HG02943 (cell line): Measurements from ENCODE around the gene RHBG.

Source experiments
- ATAC-seq: cut with Tn5 transposase; IDR thresholded peaks from one replicate; pipeline ENCODE4 v1.9.1; 2021; ENCODE audit warnings: mild to moderate bottlenecking, low read depth, moderate library complexity; ENCODE audit not compliant: unreplicated experiment

The RHBG gene

DNA sequence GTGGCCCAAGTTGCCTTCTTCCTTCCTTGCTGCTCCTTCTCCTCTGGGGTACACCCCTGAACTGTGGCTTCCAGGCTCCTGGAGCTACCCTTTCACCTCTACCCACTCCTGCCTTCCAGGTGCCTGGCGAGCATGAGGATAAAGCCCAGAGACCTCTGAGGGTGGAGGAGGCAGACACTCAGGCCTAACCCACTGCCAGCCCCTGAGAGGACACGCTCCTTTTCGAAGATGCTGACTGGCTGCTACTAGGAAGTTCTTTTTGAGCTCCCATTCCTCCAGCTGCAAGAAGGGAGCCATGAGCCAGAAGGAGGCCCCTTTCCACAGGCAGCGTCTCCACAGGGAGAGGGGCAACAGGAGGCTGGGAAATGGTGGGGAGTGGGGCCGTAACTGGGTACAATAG lies 15.6 kb downstream of the RHBG start:
- no peak for ATAC-seq

DNA sequence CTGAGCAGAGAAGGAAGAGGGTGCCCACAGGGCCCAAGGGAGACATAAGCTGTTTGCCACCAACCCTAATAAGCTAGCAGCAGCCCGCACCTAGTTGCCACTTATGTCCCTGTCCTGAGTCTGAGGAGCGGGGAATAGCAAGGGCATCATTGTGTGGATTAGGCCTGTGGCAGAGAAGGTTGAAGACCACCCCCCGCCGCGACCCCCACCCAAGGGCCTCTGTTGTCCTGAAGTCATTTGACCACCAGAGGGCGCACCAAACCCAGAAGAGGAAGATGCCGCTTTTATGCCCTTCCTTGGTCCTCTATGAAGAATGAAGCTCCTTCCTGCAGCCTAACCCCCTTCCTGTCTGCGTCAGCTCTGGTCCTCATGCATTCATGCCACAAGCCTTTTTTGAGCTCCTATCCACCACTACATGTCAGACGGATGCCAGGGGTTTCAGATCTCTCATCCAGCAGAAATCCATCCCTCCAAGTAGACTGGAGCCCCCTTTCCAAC lies 16.6 kb downstream of the RHBG start:
- ATAC-seq = no peak

DNA sequence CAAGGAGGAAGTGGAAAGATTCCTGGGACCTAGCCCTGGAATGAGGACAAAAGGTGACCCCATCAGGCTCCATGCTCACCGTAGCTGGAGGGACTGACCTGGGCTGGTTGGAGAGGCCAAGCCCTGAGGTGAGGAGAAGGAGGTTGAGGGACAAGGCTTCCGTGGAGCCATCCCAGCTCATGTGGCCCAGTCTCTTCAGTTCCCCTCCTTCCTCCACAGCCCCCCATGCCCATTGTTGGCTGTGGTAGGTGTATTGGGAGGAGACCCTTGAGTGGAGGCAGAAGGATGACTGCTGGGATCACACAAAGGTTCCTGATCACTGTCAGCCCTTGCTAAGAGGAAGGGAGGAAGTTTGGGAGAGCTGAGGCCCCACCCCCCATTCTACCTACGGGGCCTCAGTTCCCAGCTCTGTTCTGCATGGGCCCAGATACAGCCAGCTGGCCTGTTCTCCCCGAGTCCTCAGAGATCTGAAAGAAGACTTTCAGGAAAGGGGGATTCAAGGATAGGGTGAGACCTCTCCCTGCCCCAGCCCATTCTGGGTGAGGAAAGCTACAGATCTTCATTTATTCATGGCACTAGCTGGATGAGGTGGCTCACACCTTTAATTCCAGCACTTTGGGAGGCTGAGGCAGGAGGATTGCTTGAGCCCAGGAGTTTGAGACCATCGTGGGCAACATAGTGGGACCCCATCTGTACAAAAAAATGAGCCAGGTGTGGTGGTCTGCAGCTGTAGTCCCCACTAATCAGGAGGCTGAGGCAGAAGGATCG lies 17.3 kb downstream of the RHBG start:
- no peak for ATAC-seq

DNA sequence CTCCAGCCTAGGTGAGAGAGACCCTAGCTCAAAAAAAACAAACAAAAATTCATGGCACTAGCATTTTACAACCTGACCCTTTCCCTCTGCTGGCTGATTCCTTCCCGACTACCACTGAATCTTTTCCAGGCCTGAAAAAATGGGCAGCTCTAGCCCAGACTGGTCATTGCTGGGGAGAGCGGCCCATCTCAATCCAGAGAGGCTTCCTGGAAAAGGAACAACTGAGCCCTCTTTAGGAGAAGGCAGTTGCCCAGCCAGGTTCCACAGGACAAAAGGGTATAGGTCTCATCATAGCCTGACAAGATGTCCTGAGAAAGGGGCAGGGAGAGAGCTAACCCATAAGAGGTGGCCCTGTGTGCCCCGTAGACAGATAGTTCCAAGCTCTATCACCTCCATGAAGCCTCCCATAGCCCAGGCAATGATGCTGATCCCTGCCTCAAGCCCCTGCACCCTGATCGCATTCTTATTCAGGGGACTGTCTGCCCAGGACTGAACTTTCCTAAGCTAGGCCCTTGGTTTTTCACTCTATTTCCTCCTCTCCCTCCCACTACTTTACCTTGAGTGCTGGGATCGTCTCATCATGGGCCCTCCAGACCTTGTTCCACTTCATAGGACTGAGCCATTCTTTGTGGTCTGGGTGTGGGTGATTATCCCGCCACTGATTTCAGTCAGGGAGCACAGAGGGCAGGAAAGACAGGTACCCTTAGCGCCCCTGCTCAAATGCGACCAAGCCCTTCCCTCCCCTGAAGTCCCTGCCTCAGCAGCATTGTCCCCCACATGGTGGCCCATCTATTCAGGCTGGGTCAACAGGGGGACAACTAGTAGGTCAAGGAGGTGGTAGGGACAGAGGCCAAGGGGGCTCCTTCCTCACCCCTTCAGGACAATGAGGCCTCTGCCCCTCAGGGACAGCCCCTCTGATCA lies 18.2 kb downstream of the RHBG start:
- ATAC-seq = no peak

DNA sequence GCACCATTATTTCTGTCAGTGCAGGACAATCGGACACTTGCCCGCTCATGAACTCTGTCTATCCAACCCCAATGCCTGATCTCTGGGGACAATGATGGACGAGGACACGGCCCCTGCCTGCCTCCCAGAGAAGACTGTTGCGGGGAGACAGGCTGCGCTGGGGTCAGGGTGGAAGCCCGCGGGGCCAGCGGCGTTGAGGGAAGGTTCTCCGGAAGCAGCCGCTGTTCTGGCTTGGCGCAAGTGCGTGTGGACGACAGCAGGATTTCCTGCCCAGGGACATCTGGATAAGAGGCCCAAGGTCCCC lies 18.8 kb downstream of the RHBG start:
- no peak for ATAC-seq

DNA sequence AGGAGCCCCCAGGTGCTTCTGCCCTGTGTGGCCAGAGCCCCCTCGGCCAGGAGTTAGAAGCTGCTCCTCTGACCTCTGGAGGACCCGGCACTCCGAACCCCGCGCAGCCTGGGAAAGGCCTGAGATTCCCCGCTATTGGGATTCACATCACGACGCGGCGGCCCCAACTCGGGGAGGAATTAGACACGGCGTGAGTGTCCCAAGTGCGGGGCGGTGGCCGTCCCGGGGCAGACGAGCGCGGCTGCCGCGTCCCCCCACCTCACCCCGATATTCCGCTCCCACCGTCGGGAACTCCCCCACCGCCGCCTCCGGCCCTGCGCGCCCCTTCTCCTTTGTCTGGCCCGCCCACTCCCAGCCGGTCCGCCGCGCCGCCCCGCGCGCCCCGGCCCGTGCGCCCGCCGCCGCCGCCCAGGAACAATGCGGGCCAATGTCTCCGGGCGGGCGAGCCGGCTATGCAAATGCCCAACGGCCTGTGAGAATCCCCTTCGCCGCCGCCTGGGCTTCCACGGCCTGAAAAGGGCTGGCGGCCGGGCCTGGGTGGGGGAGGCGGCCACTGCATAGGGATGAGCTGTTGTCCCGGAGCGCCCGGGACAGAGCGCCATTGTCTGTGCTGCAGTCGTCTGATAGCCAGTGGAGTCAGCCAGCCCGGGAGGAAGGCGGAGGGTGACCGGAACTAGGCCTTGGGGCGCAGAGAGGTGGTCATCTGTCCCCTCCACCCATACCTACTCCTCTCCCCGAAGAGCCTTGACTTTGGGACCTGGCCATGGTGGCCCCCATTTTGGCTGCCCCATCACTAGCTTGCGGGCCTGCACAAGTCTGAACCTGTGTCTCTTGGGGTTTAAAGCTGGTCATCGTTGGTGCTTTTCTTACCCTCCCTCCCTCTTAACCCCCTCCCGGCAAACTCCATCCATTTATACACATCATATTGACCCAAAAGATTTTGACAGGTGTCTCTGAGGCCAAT lies 19.4 kb downstream of the RHBG start:
- no peak for ATAC-seq

DNA sequence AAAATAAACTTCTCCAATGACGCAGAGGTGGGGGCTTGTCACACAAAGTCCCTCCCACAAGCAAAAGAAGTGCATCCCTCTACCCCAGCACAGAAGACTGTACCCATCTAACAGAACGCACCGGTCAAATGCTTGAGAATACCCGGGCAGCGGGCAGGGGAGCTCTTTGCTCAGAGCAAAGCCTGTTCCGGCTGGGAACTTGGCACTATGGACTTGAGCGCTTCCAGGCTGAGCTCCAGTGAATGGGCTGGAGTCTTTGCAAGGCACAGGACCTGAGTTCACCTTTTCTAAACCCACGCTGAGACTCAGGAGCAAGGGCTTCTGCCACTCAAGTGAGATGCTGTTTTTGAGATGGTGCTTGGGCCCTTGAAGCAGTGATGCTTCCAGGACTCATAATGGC lies 20.3 kb downstream of the RHBG start:
- no peak for ATAC-seq

DNA sequence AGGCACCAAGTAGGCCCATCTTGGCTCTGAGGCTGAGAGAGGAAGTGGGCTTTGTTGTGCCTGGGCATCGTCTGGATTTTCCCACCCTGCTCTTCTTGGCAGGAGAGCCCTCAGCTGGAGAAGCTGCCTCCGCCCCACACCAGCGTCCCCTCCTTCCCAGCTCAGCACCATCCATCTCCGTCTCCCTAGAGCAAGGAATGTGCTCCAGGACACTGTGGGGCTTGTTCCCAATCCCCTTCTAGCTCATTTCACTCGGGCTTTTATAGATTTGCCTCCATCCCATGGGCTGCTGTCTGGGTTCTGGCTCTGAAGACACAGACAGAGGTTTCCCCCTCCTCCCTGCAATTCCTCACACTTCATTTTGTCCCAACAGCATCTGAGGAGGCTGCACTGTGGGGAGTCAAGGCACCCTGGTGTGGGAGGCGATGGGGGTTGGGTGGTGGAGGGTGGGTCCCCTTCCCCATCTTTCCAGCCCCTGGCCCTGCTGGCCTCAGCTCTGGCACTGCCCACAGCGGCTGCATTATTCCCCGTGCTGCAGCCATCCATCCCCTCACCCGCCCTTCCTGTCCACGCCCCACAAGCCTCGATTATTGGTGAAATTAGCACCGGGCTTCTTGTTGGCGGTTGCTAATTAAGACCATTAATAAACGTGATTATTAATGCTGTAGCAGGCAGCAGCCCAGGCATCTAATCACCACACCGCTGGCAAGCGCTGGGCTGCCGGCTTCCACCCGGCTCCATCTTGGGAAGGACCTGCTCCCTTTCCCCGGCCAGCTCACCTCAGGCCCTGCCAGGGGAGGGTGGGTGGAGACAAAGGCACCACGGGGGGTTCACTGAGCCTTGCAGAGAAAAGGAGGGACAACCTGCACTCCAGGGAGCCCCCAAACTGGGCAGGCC lies 21.7 kb downstream of the RHBG start:
- ATAC-seq = no peak

DNA sequence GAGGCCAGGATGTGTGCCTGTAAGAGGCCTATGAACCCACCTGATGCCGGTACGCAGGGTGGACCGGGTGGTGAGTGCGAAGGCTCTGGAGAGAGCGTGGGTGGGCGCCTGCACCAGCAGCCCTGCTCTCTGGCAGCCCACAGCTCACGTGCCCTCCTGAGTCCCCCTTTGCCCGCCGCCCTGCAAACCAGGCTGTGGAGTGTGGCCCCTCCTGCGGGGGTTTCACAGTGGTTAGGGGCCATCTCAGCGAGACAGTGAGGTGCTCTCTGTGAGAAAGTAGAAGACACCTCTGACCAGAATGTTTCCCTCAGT lies 22.3 kb downstream of the RHBG start:
- no peak for ATAC-seq

DNA sequence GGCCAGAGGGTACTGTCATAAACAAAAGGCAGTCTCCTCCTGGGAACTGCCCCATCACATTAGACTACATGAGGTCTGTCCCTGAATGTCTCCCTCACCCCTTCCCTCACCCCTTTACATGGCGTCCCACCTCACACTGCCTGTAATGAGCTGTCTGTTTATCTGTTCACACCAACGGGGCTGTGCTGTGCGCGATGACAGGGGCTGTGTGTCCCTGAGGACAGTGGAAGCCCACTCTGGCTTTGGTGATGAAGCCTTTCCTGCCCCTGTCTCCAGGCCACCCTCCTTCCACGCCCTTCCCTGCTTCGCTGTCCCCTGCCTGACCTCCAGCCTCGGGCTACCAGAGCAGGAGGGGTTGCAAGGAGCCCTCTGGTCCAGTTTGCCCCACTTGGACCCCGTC lies 22.7 kb downstream of the RHBG start:
- no peak for ATAC-seq

DNA sequence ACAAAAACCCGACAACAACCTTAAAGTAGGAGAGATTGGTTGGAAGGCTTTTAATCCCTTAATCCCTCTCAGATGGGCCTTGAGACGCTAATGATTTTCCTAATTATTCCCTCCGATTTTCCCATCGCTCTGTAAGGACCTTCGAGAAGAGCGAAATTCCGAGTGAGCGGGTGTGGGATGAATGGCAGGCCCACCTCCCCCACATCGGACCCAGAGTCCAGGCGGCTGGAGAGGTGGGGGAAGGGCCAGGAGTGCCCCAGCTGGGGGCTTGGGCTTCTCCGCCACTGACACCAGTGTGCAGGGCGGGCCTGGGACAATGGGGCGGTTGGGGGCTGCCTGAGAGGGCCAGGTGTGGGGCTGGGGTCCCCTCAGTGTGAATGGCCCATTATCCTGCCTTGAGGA lies 23.4 kb downstream of the RHBG start:
- no peak for ATAC-seq

DNA sequence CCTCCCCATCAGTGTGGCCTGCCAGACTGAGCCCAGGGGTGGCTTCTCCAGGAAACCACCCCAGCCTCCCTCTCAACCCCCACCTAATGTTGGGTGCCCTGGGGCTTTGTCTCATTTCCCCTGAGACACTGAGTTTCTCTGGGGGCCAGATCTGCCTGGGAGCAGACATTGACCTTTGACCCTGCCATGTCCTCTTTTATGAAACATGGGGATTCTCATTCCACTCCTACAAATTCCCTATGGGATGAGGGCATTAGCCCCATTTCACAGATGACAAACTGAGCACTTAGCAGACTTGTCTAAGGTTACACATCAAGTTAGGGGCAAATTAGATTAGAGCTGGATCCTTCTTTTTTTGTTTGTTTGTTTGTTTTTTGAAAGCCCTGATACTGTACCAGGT lies 24.1 kb downstream of the RHBG start:
- no peak for ATAC-seq

DNA sequence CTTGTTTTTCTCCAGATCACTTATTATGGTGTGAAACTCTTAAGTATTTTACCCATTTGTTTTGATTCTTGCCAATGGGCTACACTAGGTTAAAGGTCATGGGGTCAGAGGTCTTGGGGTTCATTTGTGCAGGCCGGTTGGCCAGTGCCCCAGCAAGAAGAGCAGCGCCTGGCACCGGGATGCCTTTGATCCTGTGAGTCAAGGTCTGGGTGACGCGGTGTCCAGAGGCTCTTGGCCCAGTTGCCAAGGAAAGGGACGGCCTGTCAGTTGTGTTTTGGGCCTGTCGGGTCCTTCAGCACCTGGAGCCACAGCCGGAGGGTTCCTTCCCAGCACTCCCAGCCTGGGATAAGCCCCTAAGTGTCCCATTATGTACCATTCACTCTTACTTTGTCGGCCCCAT lies 25.1 kb downstream of the RHBG start:
- no peak for ATAC-seq

DNA sequence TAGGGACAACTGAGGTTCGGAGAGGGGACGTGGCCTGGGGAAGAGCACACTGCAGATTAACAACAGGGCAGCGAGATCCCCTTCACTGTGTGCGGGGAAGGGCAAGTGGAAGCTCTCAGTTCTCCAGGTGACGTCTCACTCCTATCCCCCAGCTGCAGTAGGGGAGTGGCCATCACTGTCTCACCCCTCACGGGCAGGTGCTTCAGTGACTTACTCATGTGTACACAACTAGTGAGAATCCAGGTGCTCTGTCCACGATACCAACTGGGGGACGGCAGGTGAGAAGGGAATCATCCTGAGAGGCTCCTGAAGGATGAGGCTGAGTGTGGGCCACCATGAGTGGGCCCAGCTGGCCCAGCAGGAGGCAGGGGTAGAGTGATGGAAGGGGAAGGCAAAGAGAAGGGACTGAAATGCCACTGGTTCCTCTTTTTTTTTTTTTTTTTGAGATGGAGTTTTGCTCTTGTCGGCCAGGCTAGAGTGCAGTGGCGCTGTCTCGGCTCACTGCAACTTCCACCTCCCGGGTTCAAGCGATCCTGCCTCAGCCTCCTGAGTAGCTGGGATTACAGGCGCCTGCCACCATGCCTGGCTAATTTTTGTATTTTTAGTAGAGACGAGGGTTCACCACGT lies 25.9 kb downstream of the RHBG start:
- no peak for ATAC-seq

DNA sequence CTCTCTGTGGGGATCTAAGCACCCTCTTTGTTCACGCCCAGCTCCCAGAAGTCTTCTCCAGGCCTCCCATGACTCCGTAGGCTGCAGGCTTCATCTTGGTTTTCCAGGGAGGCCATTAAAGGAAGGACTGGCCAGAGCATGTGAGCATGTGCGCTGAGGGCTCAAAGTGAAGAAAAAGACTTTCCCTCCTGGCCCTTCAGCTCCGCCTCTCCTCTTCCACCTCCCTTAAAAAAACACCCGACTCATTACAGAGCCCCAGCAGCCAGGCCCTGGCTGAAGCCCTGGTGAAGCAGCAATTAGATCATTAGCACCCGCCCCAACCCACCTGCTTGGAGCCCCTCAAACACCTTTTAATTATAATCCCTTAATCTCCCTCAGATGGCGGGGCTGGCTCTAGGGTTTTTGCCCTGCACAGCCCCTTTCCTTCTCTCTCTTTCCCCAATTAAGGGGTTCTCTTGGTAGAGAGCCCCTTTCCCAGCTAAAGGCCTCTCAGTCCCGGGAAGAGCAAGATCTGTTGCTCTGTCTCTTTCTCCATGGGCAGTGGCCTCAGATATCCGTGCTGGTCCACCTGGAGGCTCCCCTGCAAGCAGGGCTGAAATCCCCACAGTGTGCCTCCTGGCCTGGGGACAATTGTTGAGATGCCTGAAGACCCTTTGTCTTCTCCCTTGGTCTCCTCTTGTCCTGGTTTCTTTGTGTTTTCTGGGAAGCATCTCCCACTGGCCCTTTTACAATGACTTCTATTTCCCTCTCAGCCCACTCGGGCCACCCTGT lies 30.5 kb downstream of the RHBG start:
- ATAC-seq = no peak

DNA sequence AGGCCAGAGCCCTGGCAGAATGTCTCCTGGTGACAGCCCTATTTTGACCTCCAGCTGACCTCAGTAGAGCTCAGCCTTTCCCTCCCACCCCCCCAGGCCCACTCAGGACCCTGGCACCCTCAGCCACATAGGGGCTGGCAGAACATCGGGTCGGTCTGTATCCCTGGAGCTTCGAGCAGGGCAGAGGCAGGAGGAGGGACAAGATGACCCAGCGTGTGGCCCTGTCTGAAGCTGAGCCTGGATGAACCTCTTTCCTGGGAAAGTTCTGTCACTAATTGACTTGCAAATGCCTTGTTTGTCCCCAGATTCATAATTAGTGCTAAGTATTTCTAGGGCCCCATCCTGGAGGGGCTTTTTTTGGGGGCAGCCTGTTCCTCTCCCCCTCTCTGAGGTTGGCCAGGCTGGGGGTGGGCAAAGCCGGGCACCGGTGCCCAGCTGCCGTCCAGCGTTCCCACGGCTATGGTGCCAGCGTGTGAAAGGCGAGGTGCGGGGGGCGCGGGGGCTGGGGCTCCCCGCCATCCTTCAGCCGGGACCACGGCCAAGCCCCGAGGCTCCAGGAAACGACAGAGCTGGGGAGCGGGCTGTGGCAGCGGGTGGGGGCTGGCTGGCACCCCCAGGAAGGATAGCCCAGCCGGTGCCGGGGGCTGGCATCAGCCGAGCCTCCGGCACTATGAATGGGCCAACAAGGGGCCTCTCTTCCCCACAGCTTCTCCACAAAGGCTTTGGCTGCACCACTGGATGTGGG lies 31.4 kb downstream of the RHBG start:
- ATAC-seq = no peak

DNA sequence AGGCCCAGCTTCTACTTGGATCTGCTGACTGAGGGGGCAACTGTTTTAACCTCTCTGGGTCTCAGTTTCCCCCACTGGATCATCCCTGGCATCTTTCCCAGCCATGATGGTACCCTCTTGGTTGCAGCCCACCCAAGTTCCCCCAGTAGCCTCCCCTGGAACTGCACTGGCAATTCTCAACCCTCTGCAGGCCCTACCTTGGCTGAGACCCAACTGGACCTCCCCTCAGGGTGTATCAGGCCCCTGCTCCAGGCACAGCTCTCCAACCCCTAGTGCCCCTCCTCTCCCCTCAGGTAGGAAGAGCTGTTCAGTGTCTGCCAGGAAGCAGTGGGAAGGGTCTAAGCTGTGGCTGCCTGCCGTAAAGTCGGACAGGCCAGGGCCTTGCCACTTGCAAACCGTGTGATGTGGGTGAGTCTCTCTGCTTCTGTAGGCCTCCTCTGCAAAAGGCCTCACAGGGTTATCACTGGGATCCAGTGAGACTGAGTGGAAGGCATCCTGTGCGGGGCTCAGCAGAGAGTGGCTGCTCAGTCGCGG lies 32.1 kb downstream of the RHBG start:
- no peak for ATAC-seq

DNA sequence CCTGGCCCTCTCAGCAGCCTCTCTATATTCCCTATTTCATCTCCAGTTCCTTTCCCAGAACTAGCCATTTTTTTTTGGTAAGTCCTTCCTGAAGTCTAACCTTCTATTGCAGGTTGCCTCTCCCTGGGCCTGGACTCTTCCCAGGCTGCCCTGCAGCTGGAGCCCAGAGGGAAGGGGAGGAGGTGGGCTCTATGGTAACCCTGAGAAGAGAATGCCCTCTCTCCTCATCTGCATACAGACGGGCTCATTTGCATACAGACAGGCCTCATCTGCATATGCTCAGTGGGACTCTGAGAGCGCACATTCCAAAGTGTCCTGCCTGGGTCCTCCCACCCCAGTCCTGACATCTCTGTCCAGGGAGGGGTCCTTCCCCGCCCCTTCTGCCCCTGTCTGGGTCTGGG lies 32.7 kb downstream of the RHBG start:
- ATAC-seq = no peak
